ENCODE data around the gene LEFTY1. TPM values are rescaled to one million over a fixed set of nuclear protein-coding genes. Genes with fewer than 3 reads are reported as not detected.

LEFTY1 gene
- total RNA-seq, 2 experiments from 2014 or later = 0.09 to 1.0 TPM

DNA sequence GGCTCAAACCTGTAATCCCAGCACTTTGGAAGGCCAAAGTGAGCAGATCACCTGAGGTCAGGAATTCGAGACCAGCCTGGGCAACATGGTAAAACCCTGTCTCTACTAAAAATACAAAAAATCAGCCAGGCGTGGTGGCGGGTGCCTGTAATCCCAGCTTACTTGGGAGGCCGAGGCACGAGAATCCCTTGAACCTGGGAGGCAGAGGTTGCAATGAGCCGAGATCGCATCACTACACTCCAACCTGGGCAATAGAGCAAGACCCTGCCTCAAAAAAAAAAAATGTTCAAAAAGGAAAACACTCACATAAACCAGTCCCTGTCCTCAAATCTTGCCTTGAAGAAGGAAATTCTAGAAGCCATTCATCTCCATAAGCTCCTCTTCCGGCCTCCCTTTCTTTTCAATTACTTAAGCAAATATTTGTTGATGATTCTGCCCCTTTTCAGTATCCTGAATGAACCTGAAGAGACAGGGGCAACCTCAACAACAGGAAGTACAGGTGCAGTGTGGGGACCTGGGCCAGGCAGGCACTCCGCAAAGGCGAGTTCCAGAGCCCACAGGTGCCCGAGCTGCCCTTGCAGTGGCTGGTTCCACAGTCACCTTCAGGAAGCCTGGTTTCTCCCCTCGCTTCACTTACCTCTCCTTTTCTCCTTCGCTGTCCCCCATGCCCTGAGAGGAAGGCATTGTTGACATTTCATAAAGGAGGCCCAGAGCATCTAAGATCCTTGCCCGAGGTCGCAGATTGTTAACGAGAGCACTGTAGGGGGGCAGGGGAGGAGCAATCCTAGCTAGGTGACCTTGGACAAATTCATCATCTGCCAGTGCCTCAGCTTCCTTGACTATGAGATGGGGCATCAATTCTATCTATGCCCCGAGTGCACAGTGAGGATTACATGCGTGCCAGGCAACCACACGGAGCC, 8.9 kb upstream of the LEFTY1 start:
- Histone ChIP-seq H3K4me1 (ENCODE audit: insufficient read depth, low read length, poor library complexity, severe bottlenecking) (peaks cover 32% of the 10 kb centered on the region), H3K9me3 (ENCODE audit: low read length) (no peaks in the 10 kb centered on the region), H3K4me3 (ENCODE audit: low read depth, low read length, poor library complexity, severe bottlenecking) (peak overlapping the region; percentile 53), H4K20me1 (ENCODE audit: insufficient read depth, low read length) (no peaks in the 10 kb centered on the region), H3K36me3 (ENCODE audit: insufficient read depth, low read length) (no peaks in the 10 kb centered on the region), H3K27ac (ENCODE audit: low read depth, low read length, poor library complexity, severe bottlenecking) (peak overlapping the region; percentile 59), H3K9me2 (ENCODE audit: insufficient read depth, low read length) (no peaks in the 10 kb centered on the region), H2AFZ (ENCODE audit: low read length) (peak overlapping the region; percentile 87), H3K4me2 (ENCODE audit: low read length) (peak overlapping the region; percentile 77), H3K79me2 (ENCODE audit: insufficient read depth, low read depth, low read length) (no peaks in the 10 kb centered on the region)
- POLR2A ChIA-PET = interaction anchor here (0.6 to 5.0 kb wide), 16 partner anchors 9 to 541 kb away, joined by 3 to 35 read pairs (median 4); partner anchors contain the start of genes LEFTY2, PYCR2, SRP9 and TMEM63A
- no TSS peak for BruUV-seq (replicated peaks)
- CTCF ChIA-PET (ENCODE audit: unreplicated experiment) = interaction anchor here (0.5 to 1.3 kb wide), 2 partner anchors 9 to 39 kb away, joined by 3 read pairs; partner anchors contain the start of gene LEFTY1
- no peak for TF ChIP-seq EZH2phosphoT487 (IDR thresholded peaks at IDR 0.05; ENCODE audit: borderline replicate concordance, low read depth, low read length)
- TF ChIP-seq, protein P1, sequence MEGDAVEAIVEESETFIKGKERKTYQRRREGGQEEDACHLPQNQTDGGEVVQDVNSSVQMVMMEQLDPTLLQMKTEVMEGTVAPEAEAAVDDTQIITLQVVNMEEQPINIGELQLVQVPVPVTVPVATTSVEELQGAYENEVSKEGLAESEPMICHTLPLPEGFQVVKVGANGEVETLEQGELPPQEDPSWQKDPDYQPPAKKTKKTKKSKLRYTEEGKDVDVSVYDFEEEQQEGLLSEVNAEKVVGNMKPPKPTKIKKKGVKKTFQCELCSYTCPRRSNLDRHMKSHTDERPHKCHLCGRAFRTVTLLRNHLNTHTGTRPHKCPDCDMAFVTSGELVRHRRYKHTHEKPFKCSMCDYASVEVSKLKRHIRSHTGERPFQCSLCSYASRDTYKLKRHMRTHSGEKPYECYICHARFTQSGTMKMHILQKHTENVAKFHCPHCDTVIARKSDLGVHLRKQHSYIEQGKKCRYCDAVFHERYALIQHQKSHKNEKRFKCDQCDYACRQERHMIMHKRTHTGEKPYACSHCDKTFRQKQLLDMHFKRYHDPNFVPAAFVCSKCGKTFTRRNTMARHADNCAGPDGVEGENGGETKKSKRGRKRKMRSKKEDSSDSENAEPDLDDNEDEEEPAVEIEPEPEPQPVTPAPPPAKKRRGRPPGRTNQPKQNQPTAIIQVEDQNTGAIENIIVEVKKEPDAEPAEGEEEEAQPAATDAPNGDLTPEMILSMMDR (conservative IDR thresholded peaks at IDR 0.05; ENCODE audit: low read length) = no peak
- intact Hi-C loops (cut with micrococcal nuclease; ENCODE audit: unreplicated experiment) = loop anchor here (1.0 kb wide), 1 partner anchor 16 kb away; the partner anchor contains the start of gene TMEM63A
- peak; percentile 78 for DNase-seq (ENCODE audit: low spot score)

DNA sequence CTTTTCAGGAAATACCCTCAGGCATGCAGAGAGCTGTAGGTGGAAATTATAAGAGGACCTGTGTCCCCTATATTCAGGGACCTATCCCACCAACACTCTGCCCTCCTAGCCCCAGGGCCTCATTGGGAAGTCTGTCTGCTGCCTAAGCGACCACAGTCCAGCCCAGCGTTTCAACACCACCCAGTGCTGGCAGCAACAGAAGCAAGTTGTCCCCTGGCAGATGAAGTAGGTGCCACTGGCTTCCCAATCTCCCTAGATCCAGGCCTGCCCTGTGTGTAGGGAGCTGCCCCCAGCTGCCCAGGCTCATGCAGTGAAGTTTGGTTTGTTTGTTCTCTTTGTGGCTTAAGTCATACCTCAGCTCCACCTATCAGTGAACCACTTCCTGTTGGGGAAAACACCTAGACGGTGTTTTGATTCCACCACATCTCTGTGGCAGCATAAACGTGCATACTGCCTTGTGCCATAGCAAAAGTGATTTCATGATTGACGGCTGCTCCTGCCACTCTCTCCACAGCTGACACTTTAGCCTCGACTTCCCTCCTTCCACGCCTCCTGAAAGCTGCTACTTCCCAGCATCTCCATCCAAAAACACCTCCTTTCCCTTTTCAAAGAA, 8.1 kb upstream of the LEFTY1 start:
- intact Hi-C loops (cut with micrococcal nuclease; ENCODE audit: unreplicated experiment) = loop anchor here (1.0 kb wide), 1 partner anchor 15 kb away; the partner anchor contains the start of gene TMEM63A
- CTCF ChIA-PET (ENCODE audit: unreplicated experiment) = interaction anchor here (0.5 to 1.3 kb wide), 3 partner anchors 8 to 39 kb away, joined by 3 read pairs; partner anchors contain the start of gene LEFTY1

More for the DNA sequence above, 8.1 kb upstream of the LEFTY1 start:
- H3K9me3 ChIP-seq (ENCODE audit: low read length) = no peaks in the 10 kb centered on the region
- POLR2A ChIA-PET = interaction anchor here (0.6 to 5.0 kb wide), 12 partner anchors 9 to 469 kb away, joined by 3 to 35 read pairs (median 4); partner anchors contain the start of genes LEFTY2, PYCR2, SRP9 and TMEM63A
- peak overlapping the region; percentile 53 for H3K4me3 ChIP-seq (ENCODE audit: low read depth, low read length, poor library complexity, severe bottlenecking)
- no peaks in the 10 kb centered on the region for H4K20me1 ChIP-seq (ENCODE audit: insufficient read depth, low read length)
- H3K27ac ChIP-seq (ENCODE audit: low read depth, low read length, poor library complexity, severe bottlenecking) = peak overlapping the region; percentile 59
- TF ChIP-seq EZH2phosphoT487 (IDR thresholded peaks at IDR 0.05; ENCODE audit: borderline replicate concordance, low read depth, low read length) = no peak
- TF ChIP-seq, protein P1 (conservative IDR thresholded peaks at IDR 0.05; ENCODE audit: low read length) = no peak
- no peaks in the 10 kb centered on the region for H3K79me2 ChIP-seq (ENCODE audit: insufficient read depth, low read depth, low read length)
- no TSS peak for BruUV-seq (replicated peaks)
- H3K4me2 ChIP-seq (ENCODE audit: low read length) = peak overlapping the region; percentile 77
- peak; percentile 85 for DNase-seq (ENCODE audit: low spot score)
- H2AFZ ChIP-seq (ENCODE audit: low read length) = peak overlapping the region; percentile 87; the same call in 1 of the 2 replicates
- no peaks in the 10 kb centered on the region for H3K9me2 ChIP-seq (ENCODE audit: insufficient read depth, low read length)
- no peaks in the 10 kb centered on the region for H3K36me3 ChIP-seq (ENCODE audit: insufficient read depth, low read length)
- peaks cover 32% of the 10 kb centered on the region for H3K4me1 ChIP-seq (ENCODE audit: insufficient read depth, low read length, poor library complexity, severe bottlenecking)

All from OCI-LY7 (cell line).